NCI-H2196 treated with DMSO at 0.1 percent for 48 hours (cell line): Measurements from ENCODE around the gene PAPPA2.

Source experiments
- DNase-seq: peaks from one replicate; lab custom pipeline; 2025; ENCODE audit not compliant: unreplicated experiment; lab: John Stamatoyannopoulos, UW

The PAPPA2 gene

DNA sequence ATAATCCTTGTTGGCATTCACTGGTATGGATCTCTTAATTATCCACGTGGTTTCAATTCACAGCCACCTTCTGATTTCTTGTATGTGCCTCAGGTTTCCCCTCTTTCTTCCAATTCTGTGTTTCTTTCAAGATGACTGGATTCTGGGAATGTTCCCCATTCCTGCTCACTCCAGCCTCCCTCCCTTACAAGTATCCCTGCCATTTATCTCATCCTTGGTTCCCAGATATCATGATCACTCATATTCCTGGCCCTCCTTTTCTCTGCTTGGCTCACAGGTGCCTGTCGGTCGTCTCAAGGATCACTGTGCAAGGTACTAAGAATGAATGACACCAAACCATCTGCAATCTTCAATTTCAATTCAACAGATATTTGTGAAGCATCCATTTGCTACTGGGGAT is 422.4 kb downstream of the PAPPA2 start:
- no peak for DNase-seq

DNA sequence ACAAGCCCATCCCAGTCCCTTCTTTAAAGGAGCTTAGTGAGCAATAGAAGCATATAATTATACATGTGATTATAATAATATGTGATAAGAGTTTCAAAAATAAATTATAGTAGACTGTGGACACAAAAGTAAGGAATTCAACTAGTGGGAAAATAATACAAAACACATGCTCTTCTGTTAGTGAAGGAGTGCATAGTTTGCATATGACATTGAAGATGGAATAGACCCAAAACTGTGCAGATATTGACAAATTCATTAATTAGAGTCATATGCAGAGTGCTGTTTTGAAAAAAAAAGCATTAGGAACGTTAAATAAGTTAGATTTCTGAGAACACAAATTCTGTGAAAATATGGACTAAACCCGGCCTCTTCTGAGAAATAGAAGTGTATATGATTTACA is 422.8 kb downstream of the PAPPA2 start:
- DNase-seq: no peak

DNA sequence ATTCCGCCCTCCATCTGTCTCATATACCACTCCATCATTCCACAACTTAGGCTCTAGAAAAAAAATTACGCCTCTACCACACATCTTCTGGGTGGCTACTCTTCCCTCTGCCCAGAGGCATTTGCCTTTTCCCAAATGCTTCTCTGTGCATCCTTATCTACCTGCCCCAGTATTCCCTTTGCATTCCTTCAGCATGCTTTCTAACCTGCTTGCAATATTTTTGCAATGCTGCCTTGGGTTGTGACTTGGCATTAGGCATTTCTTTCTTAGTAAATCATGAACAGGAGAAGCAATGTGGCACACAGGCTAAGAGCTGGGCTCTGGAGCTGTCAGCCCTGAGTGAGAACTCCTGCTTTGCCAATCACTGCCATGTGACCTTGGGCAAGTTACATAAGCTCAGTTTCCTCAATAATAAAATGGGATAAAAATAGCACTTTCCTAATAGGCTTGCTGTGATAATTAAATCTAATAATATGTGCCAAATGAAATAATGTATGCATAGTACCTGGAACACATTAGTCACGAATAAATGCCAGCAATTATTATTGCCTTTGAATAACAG is 425.6 kb downstream of the PAPPA2 start:
- no peak for DNase-seq

GRCh38 chr1:176893625-176894352 is 430.8 kb downstream of the PAPPA2 start:
- no peak for DNase-seq

- DNase-seq: no peak
Measured at GRCh38 chr1:176894450-176894849, 431.5 kb downstream of the PAPPA2 start.
